GM19455 (cell line): ENCODE measurements around the gene IGFL3.
"Not testable (repeated sequence)": the region's sequence is repeated elsewhere in the genome, so short reads cannot be mapped to it uniquely, and the experiment has no call there.

Experiments
- ATAC-seq: cut with Tn5 transposase; IDR thresholded peaks from one replicate; pipeline ENCODE4 v1.9.1; 2021; ENCODE audit not compliant: unreplicated experiment

IGFL3 gene

DNA sequence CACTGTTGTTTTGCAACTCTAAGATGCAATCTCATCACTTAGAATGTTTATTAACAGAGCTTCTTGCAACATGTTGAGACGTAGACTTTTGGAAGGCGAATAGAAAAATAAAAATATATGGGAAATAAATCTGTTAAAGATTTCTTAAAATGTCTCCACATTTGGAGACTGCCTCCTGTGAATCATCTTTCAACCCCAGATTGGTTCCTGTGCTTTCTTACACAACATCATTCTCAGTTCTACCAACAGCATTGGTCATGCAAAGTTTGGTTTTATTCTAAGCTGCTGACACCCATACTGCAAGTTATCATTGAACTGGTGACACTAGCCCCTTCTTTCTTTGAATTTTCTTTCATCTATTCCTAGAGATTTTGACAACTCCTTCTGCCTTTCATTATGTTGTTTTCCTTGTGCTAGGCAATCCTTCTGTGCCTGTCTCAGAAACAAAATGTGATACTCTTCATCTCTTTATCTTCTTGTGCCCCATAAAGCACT lies 1.6 kb upstream of the IGFL3 start:
- no peak for ATAC-seq

DNA sequence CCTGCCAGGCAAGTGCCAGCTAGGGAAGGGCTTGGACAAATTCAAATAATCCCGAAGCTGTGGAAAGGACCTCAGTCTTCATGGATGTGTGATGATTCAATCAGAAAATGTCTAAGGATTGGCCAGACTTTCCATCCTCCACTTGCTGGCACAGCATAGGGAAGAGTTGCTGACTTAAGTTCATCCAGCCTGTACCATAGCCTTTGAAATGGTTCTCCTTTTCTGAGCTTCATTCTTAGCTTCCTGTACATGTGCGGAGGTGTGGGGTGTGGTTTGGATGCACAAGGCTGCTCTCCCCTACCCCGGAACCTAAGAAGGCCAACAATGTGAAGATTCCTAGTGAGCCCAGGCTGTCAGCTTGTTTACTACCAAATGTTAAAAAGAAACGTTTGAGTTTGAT lies 959 bp upstream of the IGFL3 start:
- ATAC-seq, result no peak

DNA sequence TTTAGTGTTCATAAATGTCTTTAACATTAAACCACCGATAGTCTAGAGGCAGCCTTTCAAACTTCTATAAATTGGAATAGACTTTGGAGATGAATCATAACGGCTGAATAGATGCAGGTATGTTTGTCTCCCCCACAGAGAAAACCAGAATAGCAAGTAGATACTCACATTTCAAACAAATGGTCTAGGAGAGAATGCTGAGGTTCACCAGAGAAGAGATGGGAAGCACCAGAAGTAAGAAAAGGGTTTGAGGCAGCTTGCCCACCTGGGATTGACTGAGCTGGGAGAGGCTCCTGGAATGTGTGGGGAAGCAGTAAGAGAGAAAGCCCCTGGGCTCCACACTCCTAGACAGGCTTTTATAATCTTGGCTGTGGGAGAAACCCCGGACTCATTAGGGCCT lies 6.4 kb downstream of the IGFL3 start:
- ATAC-seq, result no peak

DNA sequence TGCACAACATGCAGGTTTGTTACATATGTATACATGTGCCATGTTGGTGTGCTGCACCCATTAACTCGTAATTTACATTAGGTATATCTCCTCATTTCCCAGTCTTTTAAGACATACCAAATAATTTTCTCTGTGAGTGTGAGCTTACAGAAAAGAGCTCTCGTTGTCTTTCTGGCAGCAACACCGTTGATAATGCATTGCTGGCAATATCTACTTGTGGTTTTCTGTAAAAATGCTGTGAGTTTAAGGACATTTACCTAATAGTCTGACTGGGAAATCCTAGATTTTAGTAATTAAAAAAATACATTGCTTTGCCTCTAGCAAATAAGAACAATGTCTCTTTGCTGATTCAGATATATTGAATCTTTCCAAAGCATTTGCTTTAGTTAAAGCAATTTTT lies 8.4 kb downstream of the IGFL3 start:
- ATAC-seq, result no peak

DNA sequence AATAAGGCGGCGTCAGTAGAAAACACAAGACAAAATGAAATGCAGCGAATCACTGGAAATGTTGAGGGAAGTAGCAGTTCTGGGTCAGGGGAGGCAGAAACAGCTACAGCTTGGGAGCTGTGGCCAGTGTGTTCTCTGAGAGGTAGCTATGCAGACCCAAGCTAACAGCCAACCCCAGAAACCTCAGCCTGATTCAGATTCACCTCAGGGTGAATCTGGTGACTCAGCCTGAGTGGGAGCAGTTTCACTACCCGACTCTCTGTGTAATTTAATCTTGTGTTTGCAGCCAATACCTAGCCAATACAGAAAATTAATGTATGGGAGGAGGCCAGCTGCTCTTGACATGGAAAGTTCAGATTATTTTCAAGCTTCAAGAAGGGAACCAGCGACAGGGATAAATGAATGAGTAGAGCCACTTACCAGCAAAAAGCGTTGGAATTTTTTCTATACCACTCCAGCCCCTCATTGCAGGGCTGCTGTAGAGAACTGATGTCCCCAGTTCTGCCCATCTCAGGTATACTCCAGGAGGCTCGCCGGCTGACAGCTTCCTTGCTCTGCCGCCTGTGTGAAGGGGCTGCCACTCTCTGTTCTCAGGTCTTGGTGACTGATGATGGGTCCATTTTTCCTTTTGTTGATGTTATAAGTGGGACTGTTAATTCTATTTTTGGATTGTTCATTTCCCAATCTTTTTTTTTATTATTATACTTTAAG lies 8.9 kb downstream of the IGFL3 start:
- ATAC-seq, result no peak

DNA sequence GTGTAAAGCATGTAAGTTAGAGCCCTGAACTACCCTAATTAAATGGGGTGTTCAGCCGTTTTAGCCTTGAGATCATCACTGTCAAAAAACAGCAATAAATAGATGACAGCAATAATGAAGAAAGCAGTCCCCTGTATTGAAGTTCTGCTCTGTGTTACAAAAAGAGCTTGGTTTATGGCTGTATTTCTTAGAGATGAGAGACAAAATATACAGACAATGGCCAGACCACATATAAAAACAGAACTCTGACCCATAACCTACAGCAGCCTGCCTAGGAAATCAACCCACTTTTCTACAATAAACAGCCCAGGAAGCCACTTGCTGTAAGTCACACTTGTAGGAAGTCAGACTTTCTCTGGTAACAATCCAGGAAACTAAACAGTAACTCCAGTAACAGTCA lies 10.8 kb downstream of the IGFL3 start:
- ATAC-seq, result no peak

DNA sequence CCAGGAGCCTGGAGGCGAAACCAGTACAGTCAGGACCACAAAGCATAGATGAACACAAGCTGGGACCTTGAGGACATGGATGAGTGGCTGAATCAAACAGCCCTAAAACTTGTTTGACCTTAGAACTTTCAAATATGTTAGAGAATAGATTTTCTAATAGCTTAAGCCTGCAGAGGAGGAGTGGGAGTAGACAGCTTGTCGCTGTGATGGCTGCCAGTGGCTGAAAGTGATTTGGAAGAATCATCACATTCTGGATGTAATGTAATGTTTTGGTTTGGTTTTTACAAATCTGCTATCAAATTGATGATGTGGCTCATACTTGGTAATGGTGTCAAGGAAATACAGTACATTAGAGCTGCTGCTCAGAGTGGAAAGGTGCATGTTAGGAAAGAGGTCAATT lies 12.0 kb downstream of the IGFL3 start:
- ATAC-seq, result no peak

DNA sequence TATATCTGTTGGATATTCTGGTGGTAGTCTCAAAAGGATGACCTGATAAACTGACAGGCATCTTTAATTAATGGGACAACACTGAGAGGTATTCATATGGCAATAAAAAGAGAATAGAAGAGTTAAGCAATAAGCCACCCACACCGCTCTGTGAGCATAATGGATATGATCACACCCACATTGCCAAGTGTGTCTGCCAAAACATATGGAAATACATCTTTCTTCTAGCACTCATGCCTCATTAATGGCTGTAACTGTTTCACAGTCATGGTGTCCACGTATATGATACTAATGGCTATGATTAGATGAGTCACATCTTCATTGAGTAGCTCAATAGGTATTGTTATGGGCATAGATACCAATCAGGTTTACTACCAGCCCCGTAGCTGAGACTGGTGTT lies 13.1 kb downstream of the IGFL3 start:
- no peak for ATAC-seq

DNA sequence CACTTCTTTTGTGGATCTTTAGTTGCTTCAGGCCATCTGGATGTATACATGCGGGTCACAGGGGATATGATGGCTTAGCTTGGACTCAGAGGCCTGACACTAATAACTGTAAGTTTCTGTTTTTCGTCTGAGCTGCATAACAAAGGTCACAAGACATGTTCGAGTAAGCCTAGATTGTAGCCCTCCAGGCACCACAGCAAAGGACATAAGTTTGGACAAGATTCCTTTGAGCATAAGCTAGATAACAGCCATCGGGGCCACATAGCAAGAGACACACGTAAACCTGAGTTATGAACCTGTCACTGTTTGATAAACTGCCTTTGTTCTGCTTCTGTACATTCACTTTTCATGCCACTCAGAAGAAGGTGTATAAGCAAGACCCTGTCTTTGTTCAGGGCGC lies 14.6 kb downstream of the IGFL3 start:
- ATAC-seq, result no peak

DNA sequence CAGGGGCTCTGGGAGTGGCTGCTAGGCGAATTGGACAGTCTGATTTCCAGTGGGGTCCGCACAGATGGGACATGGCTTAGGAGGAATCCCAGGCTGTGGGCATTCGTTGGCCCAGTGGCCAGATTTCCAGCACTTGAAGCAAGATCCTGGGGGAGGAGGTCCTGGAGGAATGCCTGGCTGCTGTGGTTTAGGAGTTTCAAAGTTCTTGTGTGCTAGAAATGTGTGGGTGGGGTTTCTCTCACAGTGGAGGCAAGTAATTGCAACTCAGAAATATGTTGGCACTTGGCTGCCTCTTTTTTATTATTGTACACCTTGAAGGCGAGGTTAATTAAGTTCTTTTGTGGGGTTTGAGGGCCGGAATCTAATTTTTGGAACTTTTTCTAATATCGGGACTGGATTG lies 17.1 kb downstream of the IGFL3 start:
- ATAC-seq, result no peak

DNA sequence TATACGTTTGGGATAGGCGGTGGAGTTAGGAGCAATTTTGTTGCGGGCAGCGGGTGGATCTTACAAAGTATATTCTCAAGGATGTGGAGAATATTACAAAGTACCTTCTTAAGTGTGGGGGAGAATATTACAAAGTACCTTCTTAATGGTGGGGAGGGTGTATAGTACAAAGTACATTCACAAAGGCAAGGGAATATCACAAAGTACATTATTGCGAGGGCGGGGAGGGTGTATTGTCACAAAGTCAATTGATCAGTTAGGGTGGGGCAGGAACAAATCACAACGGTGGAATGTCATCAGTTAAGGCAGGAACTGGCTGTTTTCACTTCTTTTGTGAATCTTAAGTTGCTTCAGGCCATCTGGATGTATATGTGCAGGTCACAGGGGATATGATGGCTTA lies 22.2 kb downstream of the IGFL3 start:
- not testable (repeated sequence) for ATAC-seq

DNA sequence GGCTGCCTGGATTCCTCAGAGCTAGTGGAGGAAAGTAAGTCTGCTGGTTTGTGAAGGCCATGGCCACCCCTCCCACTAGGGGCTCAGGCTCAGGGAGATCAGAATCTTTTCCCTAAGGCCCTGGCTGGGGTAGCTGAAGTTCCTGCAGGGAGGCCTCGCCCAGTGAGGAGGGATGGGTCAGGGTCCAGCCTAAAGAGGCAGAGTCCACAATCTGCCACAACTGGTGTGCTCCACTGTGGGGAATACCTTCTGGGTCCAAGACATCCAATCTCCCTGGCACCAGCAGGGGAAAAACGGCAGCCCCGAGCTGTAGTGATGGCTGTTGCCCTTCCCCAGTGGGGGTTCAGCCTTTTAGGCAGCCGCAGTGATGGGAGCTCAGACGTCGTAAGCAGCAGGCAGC lies 23.2 kb downstream of the IGFL3 start:
- no peak for ATAC-seq

DNA sequence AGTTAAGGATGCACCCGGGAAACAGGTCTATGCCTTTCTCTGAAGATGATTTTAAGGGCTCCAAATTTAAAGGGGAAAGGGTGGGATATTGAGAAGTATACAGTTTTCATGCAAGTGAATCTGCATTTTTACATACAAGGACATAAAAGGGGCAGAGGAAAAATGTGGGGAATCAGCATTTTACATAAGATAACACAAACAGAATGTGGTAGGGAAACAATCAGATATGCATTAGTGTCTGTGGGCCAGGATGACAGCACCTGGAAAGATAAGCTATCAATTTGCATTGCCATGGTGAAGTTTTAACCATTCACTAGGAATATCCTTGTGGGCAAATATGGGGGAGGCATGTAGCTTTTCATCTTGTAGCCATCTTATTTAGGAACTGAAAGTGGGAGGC lies 24.1 kb downstream of the IGFL3 start:
- ATAC-seq, result no peak

DNA sequence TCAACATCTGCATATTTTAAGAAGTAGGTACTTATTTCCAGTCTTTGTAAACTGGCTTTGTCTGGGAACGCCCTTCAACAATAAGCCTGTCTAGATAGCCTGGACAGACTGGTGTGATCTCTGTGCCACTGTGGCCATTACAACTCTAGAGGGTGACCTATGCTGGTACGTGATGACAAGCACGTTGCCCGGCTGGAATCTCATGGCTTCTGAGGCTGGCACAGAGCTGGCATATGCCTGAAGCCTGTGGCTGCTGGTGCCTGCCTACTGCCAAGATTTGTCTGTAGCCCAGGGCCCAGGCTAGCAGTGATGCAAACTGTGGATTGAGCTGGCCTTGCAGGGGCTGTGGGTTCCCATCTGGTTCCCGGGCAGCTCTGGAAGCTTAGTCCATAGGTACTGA lies 34.0 kb downstream of the IGFL3 start:
- no peak for ATAC-seq

DNA sequence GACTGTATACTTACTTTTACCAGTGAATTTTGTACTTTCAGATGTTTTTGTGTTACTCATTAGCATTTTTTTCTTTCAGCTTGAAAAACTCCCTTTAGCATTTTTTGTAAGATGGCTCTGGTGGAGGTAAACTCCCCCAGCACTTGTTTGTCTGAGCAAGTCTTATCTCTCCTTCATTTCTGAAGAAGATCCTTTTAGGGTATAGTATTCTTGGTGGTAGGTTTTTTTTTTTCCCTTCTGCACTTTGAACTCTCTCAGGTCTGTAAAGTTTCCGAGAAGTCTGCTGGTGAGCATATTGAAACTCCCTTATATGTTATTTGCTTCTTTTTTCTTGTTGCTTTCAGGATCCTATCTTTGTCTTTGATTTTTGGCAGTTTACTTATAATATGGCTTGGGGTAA lies 35.1 kb downstream of the IGFL3 start:
- no peak for ATAC-seq

DNA sequence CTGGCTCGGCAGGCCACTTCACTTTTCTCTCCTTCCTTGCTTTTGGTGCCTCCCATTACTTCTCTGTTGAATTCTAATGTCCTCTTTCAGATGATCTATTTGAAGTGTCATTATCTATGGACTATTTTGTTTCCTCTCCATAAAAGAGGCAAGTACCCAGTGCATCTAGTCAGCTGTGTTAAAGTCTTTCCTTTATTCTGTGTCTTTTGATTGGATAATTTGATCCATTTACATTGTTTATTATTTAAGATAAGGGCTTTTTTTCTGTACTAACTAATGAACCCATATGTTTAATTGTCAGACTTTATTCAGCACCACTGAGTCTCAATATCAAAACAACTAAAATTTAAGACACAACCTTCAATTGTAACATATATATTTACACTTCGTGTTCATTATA lies 36.4 kb downstream of the IGFL3 start:
- ATAC-seq, result no peak

DNA sequence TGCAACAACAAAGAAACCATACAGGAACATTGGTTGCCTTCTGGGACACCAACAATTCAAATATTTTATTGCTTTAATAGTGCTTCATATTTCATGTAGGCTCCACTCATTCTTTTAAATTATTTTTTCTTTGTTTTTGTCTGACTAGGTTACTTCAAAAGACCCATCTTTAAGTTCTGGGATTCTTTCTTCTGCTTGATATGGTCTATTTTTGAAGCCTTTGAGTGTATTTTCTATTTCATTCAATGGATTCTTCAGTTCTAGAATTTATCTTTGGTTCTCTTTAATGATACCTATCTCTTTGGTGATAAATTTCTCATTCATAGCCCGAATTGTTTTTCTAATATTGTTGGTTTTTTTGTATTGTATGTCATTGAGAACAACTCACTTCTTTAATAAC lies 38.6 kb downstream of the IGFL3 start:
- ATAC-seq, result no peak

DNA sequence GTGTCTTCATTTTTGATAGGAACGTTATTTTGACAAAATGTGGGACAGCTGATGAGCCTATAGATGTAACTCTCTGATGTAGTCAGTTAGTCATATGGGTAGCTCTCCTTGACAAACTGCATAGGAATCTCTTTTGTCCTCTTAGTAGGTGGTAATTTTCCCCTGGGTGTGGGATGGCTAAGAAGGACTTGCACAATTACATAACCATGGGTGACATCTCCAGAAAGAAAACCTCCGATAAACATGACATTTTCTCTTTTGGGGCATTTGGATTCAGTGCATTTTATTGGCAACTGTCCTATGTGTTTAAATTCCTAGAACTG lies 41.8 kb downstream of the IGFL3 start:
- ATAC-seq, result no peak

DNA sequence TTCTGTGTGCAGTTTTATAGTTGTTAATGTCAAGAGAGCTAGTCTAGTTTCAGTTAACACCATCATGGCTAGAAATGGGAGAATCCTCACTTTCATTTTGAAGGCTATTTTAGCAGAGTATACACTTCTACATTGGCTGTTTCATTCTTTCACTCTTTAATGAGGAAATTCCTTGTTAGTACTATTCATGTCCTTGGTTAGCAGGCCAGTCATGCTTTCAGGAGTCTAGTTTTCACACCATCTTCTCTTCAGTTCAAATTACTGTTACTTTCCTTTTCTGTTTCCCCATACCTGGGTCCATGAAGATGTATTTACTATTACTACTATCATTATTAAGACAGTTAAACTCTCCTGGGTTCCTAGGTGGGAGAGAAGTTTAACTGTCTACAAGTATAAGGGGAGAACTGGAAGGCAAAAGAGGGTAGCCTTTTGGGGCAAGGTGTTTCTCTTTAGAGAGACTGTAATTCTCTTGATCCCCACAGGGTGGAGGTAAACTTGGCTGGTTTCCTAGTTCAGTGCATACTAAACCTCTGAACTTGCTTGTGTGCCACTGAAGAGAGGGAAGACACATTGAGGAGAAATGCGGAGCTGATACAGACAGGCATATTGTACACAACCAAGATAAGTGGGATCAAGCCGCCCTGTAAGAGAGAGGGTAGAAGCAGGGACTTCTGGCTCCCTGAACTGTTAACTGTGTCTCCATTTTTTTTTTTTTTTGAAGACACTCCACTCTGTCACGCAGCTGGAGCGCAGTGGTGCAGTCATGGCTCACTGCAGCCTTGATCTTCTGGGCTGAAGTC lies 42.4 kb downstream of the IGFL3 start:
- ATAC-seq, result no peak

DNA sequence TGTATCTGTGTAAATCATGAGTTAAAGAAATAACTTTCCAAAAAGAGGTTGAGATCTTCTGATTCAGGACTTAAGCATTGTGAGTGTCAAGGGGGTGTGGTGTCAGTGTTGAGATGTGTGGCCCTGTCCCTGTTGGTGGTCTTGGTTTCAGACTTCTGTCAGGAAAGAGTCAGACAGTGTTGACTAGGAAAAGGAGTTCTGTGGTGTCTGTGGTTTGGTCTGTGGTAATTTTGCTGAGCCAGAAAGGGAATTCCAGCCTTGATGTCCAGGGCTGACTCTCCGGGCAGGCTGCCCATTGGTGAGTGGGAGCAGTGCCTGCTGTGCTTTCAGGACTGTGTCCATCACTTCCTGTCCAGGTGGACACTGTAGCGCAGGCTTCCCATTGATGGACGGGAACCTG lies 43.9 kb downstream of the IGFL3 start:
- no peak for ATAC-seq

DNA sequence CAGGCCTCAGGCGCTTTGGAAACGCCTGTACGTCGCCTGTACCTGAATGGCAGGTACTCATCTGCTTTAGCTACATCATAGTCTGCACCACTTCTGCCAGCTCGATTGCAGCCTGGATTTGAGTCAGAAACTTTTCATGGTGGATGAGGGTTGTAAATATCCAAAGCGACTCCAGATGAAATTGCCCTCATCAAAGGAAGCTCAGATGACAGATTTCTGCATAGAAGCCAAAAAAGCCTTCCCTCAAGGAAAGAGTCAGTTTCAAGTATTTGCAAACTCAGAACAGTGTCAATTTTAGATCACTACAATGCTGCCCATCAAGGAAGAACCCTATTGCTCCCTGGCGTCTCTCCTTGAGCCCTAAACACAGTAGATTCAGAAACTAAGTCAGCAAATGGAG lies 44.9 kb downstream of the IGFL3 start:
- no peak for ATAC-seq

DNA sequence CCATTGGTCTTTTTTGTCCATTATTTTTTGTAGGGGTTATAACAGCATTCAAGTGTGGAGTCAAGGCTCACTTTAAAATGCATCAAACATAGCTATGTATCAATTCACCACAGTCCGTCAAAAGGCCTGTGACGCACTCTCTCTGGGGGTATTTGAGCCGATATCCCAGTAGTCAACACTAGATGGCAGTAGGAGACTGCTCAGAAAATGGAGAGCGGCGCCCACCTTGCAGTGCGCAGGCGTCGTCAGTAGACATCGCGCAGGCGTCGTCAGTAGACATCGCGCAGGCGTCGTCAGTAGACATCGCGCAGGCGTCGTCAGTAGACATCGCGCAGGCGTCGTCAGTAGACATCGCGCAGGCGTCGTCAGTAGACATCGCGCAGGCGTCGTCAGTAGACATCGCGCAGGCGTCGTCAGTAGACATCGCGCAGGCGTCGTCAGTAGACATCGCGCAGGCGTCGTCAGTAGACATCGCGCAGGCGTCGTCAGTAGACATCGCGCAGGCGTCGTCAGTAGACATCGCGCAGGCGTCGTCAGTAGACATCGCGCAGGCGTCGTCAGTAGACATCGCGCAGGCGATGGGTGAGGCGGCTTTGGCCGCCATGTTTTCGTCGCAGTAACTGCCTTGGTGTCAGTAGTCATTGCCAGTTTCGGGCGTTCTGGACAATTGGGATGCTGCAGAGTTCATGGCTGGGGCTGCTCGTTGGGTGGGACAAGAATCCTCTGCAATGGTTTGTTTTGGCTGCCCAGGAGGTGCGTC lies 45.7 kb downstream of the IGFL3 start:
- ATAC-seq, result not testable (repeated sequence)
